PFSK-1 (cell line): ENCODE results near the gene NECTIN1.

Experiments used
- POLR2AphosphoS5 ChIP-seq: IDR thresholded peaks from 2 replicates; pipeline ENCODE4 v1.6.1; 2012; ENCODE audit warnings: low read depth, mild to moderate bottlenecking, control low read depth, low read length, moderate library complexity
- REST ChIP-seq, 2 experiments: IDR thresholded peaks; 2 replicates each; pipeline versions ENCODE4 v1.6.1 to v1.8.0; 2011 to 2012; ENCODE audit warnings: low read depth in 2 of 2, low read length in 2 of 2, control low read depth in 1 of 2, inconsistent platforms in 1 of 2, mild to moderate bottlenecking in 1 of 2, moderate library complexity in 1 of 2; ENCODE audit not compliant: insufficient read depth in 1 of 2
- SIN3A ChIP-seq: IDR thresholded peaks from 2 replicates; pipeline ENCODE4 v1.6.1; 2012; ENCODE audit warnings: mild to moderate bottlenecking, low read length, moderate library complexity, borderline replicate concordance; ENCODE audit not compliant: insufficient read depth
- TAF1 ChIP-seq: IDR thresholded peaks from 2 replicates; pipeline ENCODE4 v1.6.1; 2012; ENCODE audit warnings: low read length, control low read depth, borderline replicate concordance; ENCODE audit not compliant: insufficient read depth

- TF ChIP-seq POLR2AphosphoS5: no peak
- TF ChIP-seq REST (IDR thresholded peaks at IDR 0.05; ENCODE audit: insufficient read depth in 1 of 2, low read depth in 2 of 2, low read length in 2 of 2): no peak
- TF ChIP-seq TAF1: no peak
- no peak for TF ChIP-seq SIN3A
Observed at GRCh38 chr11:119635776-119636175, 93.2 kb downstream of the NECTIN1 start.
